ENCODE data around the gene MAP3K5.

Gene MAP3K5

DNA sequence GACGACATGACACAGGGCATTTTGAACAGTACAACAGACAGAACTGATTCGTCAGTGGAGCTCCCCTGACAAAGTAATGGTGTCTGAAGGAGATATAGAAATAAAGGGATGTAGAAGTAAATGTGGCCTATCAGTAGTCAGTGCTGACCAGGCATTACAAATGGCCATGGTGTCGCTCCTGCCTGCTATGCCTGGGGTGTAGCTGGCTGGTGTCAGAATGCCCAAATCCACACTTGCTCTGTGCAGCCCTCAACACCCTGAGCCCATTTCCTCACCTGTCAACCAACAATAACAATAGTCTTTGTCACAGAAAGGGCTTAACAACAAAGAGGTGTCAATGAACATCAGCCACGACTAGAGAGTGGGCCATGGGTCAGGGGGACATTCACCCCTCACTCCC is 53.2 kb downstream of the MAP3K5 start:
- DNase-seq (ENCODE audit: insufficient read length, low spot score) (no peak), FAIRE-seq (no peak)
- no peak for TF ChIP-seq POLR2A (IDR thresholded peaks at IDR 0.05; ENCODE audit: low read depth, low read length)

DNA sequence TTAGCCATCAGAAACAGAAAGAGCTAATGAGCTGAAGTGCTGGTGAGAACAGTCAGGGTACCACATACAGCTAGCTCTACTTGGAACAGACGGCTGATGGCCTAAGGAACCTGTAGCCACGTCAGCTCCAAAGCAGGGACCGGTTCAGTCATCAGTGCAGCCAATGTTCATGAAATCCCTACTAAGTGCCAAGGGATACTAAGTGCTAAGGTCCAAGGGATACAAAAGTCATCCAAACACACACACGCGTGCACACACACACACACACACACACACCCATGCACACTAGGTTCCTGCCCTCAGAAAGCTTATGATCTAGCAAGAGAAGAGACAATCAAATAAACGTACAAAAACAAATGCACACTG is 53.6 kb downstream of the MAP3K5 start:
- no peak for DNase-seq (ENCODE audit: insufficient read length, low spot score)
- FAIRE-seq, result no peak
- no peak for TF ChIP-seq POLR2A (IDR thresholded peaks at IDR 0.05; ENCODE audit: low read depth, low read length)

GRCh38 chr6:136737871-136738691 is 54.2 kb downstream of the MAP3K5 start:
- DNase-seq (ENCODE audit: insufficient read length, low spot score), result no peak
- no peak for FAIRE-seq

DNA sequence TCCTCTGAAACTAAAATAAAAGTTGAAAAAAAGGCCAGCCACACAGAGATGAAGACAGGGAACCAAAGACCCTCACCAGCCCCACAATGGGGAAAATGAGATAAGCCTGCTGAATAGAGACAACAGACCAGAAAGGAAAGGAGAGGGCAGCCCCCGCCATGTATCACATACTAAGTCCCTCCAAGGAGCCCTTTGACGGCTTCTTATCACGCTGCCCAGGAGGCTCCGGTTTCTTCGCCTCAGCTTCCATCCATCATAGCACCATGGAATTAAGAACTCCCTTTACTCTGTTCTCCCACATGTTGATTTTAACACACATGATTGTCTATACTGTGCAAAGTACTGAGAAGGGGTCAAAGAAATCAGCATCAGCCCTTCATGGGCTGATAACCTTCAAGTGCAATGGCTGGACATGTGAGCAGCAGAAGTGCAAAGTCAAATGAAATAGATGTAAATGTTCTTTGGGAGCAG is 54.9 kb downstream of the MAP3K5 start:
- TF ChIP-seq POLR2A (IDR thresholded peaks at IDR 0.05; ENCODE audit: low read depth, low read length), result no peak
- no peak for FAIRE-seq
- DNase-seq (ENCODE audit: insufficient read length, low spot score), result no peak

More at GRCh38 chr6:136737871-136738691, 54.2 kb downstream of the MAP3K5 start:
- no peak for TF ChIP-seq POLR2A (IDR thresholded peaks at IDR 0.05; ENCODE audit: low read depth, low read length)

DNA sequence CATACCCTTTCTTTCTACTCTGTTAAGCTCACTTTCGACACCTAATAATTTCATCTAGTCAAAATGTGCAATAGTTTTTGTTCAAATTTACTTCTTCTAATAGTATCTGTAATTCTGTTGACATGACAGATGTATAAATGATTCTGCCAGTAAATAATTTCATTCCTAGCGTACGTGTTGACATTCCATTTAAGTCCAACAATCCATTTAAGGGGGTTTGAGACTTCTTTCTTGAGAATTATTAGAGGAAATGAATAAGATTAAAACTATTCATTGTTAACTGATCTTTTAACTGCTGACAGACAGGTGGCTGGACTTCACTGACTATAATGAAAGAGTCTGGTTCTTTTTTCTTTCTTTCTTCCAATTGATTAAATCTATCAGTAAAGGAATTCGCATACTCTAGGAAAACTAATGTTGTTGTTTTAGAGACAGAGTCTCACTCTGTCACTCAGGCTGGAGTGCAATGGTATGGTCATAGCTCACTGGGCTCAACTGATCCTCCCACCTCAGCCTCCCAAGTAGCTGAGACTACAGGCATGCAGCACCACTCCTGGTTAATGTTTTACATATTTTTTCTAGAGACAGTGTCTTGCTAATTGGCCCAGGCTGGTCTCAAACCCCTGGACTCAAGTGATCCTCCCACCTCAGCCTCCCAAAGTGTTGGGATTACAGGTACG is 55.9 kb downstream of the MAP3K5 start:
- no peak for TF ChIP-seq POLR2A (IDR thresholded peaks at IDR 0.05; ENCODE audit: low read depth, low read length)
- no peak for FAIRE-seq
- DNase-seq (ENCODE audit: insufficient read length, low spot score), result no peak

DNA sequence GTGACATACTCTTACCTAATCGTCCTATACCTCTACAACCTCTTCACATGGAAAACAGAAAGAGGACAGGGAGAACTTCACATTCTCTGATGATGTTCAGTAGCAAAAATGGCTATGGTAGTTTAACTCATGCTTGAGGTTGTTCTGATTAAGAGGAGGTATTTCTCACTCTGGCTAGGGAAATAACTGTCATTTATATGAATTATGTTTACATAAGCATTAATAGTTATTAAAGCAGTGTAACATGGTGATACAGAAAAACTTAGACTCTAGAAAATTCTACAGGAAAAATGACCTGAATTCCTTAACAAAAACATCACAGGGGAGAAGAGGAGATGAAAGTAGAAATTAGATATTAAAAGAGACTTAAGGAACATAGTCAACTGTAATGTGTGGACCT is 57.3 kb downstream of the MAP3K5 start:
- FAIRE-seq (no peak), DNase-seq (ENCODE audit: insufficient read length, low spot score) (no peak)
- TF ChIP-seq POLR2A (IDR thresholded peaks at IDR 0.05; ENCODE audit: low read depth, low read length), result no peak

DNA sequence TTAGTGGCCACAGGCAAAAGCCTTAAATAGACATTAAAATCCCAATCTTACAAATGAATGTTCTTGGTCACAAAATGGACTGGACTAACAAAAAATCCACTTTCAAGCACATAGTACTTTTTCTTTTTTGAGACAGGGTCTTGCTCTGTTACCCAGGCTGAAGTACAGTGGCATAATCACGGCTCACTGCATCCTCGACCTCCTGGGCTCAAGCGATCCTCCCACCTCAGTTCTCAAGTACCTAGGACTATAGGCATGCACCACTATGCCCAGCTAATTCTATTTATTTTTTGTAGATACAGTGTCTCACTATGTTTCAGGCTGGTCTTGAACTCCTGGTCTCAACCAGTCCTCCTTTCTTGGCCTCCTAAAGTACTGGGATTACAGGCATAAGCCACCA is 59.4 kb downstream of the MAP3K5 start:
- TF ChIP-seq POLR2A (IDR thresholded peaks at IDR 0.05; ENCODE audit: low read depth, low read length), result no peak
- DNase-seq (ENCODE audit: insufficient read length, low spot score) (no peak), FAIRE-seq (no peak)

- no peak for TF ChIP-seq POLR2A (IDR thresholded peaks at IDR 0.05; ENCODE audit: low read depth, low read length)
- DNase-seq (ENCODE audit: insufficient read length, low spot score), result no peak
- no peak for FAIRE-seq
Measured at GRCh38 chr6:136729832-136730231, 62.4 kb downstream of the MAP3K5 start.

DNA sequence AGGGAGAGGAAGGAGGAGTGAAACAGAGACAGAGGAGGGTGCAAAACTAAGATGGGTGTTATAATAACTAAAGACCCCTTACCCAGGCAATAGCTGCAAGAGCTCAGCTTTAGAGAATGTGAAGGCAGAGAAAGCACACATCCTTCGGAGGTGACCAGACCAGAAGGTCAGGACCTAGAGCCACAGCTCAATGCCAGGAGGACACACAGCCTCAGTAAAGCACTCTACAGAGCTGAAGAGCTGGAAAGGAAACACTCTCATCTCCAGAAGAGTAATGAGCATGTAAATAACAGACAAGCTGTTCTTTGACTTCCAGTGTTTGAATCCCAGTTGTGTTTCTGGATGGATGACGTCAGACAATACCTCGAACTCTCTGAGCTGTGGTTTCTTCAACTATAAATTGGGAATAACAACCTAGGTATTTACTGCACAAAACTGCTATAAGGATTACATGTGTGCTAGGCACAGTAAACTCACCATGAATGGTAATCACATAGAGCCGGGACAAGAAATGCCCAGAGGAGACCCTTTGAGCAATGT is 63.2 kb downstream of the MAP3K5 start:
- no peak for FAIRE-seq
- no peak for TF ChIP-seq POLR2A (IDR thresholded peaks at IDR 0.05; ENCODE audit: low read depth, low read length)

DNA sequence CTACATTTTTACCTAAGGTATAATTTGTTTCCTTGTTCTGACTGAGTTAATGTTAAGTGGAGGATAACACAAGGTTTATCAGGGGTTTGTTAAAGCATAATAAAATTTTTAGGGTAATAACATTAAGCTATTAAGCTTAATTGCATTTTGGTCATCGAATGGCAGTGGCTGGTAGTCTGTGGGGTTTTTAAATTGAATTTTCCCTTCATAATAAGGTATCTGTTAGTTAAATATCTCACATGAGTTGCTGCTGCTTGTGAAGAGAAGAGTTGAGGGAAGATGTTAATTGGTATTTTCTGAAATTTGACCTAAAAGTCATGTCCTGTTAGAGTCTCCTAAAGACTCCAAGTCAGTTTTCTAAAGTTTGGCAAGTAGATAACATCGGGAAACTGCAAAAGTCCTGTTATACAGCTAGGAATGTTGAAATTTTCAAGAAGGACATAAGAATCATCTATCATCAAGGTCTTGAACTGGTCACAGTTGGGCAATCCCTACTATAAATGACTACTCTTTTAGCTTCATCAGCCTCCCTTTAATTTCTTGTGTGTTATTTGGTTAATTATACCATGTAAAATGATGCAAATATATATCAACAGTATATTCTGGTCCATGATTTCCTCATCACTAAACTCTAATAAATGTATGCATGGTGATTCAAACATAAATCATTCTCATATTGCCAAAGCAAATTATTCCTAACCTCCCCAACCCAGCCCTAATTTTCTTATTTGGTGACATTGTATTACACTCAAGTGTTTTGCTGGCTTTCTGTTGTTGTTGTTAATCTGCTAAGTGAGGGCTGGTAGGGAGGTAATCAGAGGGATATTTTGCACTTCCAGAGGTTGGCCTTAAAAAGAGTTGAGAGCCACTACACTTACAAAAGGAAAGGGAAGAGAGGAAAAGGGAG is 64.0 kb downstream of the MAP3K5 start:
- DNase-seq (ENCODE audit: insufficient read length, low spot score) (no peak), FAIRE-seq (no peak)
- no peak for TF ChIP-seq POLR2A (IDR thresholded peaks at IDR 0.05; ENCODE audit: low read depth, low read length)

More for the DNA sequence above, 63.2 kb downstream of the MAP3K5 start:
- DNase-seq (ENCODE audit: insufficient read length, low spot score), result no peak

DNA sequence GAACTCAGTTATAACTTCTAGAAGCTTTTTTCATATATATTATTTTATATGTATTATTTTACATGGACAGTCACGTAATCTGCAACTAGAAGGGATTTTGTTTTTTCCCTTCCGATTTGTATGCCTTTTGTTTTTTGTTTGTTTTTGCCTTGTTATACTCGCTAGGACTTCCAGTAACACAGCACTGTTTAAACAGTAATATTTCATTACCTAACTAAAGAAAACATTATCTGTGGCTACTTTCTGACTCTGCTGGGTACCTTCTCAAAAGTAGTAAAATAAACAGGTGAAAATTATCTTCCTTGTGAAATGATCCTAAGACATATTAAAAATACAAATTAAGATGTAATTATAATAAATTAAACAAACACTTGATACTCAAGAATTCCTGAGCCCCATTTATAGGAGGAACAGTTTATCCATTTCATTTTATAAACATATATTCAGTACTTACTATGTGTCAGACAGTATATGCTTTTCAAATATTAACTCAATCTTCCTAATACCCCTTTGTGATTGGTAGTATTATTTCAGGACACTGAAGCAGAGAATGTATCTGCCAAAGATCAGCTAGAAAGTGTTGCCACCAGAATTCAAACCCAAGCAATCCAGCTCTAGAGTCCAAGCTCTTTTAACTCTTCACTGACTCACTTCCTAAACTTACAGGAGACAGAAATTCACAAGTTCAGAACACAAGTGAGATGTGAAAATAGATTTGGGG is 65.3 kb downstream of the MAP3K5 start:
- no peak for FAIRE-seq
- no peak for TF ChIP-seq POLR2A (IDR thresholded peaks at IDR 0.05; ENCODE audit: low read depth, low read length)
- DNase-seq (ENCODE audit: insufficient read length, low spot score), result no peak

- DNase-seq (ENCODE audit: insufficient read length, low spot score) (no peak), FAIRE-seq (no peak)
- TF ChIP-seq POLR2A (IDR thresholded peaks at IDR 0.05; ENCODE audit: low read depth, low read length), result no peak
Measured at GRCh38 chr6:136725124-136725523, 67.2 kb downstream of the MAP3K5 start.

GRCh38 chr6:136723780-136724179 is 68.5 kb downstream of the MAP3K5 start:
- TF ChIP-seq POLR2A (IDR thresholded peaks at IDR 0.05; ENCODE audit: low read depth, low read length), result no peak
- FAIRE-seq (no peak), DNase-seq (ENCODE audit: insufficient read length, low spot score) (no peak)

Measured in H54 (cell line).